Fibroblast of skin of right quadriceps (primary cell): ENCODE measurements around the gene SBF1.
"Not testable (repeated sequence)": the region's sequence is repeated elsewhere in the genome, so short reads cannot be mapped to it uniquely, and the experiment has no call there.

Source experiments
- DNase-seq: peaks from one replicate; pipeline ENCODE4 v3.0.0-alpha.2; 2013

SBF1 gene, protein sequence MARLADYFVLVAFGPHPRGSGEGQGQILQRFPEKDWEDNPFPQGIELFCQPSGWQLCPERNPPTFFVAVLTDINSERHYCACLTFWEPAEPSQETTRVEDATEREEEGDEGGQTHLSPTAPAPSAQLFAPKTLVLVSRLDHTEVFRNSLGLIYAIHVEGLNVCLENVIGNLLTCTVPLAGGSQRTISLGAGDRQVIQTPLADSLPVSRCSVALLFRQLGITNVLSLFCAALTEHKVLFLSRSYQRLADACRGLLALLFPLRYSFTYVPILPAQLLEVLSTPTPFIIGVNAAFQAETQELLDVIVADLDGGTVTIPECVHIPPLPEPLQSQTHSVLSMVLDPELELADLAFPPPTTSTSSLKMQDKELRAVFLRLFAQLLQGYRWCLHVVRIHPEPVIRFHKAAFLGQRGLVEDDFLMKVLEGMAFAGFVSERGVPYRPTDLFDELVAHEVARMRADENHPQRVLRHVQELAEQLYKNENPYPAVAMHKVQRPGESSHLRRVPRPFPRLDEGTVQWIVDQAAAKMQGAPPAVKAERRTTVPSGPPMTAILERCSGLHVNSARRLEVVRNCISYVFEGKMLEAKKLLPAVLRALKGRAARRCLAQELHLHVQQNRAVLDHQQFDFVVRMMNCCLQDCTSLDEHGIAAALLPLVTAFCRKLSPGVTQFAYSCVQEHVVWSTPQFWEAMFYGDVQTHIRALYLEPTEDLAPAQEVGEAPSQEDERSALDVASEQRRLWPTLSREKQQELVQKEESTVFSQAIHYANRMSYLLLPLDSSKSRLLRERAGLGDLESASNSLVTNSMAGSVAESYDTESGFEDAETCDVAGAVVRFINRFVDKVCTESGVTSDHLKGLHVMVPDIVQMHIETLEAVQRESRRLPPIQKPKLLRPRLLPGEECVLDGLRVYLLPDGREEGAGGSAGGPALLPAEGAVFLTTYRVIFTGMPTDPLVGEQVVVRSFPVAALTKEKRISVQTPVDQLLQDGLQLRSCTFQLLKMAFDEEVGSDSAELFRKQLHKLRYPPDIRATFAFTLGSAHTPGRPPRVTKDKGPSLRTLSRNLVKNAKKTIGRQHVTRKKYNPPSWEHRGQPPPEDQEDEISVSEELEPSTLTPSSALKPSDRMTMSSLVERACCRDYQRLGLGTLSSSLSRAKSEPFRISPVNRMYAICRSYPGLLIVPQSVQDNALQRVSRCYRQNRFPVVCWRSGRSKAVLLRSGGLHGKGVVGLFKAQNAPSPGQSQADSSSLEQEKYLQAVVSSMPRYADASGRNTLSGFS (N-terminal part only)

DNA sequence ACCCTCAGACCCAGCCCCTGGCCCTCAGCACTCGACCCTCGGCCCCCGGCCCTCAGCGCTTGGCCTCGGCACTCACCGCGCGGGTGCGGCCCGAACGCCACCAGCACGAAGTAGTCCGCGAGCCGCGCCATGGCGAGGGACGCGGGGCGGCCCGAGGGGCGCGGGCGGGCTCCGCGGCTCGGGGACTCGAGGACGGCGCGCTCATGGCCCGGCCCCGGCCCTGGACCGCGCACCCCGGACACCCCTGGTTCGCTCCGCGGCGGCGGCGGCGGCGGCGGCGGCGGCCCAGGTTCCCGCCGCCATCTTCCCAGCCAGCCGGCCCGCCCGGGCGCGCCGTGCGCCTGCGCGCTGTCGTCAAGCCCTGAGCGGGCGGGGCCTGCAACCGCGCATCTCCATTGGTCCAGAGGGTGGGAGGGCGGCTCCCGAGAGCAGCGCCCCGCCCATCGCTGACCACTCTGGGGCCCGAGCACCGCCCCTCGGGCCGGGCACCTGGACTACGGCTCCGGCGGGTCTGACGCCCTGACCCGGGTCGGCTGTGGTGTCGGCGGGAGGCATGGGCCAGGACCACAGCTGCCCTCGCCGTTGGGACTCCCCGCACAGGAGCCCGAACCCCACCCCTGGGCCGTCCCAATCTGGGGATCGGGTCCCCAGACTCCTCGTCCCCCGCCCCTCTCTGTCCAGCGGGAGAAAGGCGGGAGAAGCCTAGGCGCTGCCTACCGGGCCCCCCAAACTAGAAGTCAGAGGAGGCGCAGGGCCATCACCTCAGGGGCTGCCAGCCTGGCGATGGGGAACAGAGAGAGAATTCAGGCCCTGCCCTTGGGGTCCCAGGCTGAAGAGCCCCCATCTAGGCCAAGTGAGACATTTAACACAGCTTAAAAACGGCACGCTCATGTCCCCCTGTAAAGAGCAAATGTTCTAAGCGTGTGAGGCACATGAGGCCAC, at the start of gene SBF1:
Gene SBF1, minus strand, starts transcription at position 326 of the 942 bp plus-strand sequence. Its CDS starts 195 bp downstream, at position 131.
- DNase-seq, result peak; percentile 83

- no peak for DNase-seq
These were observed 49.2 kb upstream of the SBF1 start for GRCh38 chr22:50523806-50524675.

- no peak for DNase-seq
These were observed 48.6 kb upstream of the SBF1 start for GRCh38 chr22:50523458-50523805.

DNA sequence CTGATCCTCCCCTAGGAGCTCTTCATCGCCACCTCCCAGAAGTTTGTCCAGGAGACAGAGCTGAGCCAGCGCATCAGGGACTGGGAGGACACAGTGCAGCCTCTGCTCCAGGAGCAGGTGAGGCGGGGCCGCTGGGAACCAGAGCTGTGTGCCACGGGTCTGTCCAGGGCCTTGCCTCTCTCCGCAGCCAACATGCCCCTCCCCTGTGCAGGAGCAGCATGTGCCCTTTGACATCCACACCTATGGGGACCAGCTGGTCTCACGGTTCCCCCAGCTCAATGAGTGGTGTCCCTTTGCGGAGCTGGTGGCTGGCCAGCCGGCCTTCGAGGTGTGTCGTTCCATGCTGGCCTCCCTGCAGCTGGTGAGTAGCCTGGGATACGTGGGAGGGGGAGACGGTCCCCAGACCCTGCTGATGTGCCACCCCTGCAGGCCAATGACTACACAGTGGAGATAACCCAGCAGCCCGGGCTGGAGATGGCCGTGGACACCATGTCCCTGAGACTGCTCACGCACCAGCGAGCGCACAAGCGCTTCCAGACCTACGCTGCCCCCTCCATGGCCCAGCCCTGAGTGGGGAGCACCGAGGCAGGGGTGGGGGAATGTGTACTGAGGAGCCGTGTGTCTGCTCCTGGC, 48.1 kb upstream of the SBF1 start:
- no peak for DNase-seq

DNA sequence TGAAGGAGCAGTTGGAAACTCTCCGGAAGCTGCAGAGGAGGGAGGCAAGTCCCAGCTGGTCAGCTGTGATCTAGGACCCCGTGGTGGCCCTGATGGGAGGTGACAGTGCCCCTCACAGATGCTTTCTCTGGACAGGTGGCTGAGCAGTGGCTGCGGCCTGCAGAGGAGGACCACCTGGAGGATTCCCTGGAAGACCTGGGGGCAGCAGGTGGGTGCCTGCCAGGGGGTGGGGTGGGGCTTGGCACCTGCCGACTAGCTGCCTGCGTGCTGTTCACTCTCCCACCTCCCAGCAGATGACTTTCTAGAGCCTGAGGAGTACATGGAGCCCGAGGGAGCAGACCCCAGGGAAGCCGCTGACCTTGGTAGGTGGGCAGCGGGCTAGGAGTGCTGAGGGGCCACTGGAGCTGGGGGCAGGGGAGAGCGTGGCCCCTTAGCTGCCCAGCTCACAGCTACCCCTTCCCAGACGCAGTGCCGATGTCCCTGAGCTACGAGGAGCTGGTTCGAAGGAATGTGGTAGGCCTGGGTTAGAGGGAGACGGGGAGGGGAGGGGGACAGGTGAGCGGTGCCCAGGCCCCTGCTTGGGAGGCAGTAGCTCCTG, 47.5 kb upstream of the SBF1 start:
- DNase-seq, result no peak

- no peak for DNase-seq
These were observed 46.9 kb upstream of the SBF1 start for GRCh38 chr22:50521710-50522109.

- DNase-seq, result no peak
These were observed 46.1 kb upstream of the SBF1 start for GRCh38 chr22:50520826-50521453.

- not testable (repeated sequence) for DNase-seq
These were observed 45.3 kb upstream of the SBF1 start for GRCh38 chr22:50520184-50520583.

GRCh38 chr22:50519151-50519550, 44.3 kb upstream of the SBF1 start:
- no peak for DNase-seq

DNA sequence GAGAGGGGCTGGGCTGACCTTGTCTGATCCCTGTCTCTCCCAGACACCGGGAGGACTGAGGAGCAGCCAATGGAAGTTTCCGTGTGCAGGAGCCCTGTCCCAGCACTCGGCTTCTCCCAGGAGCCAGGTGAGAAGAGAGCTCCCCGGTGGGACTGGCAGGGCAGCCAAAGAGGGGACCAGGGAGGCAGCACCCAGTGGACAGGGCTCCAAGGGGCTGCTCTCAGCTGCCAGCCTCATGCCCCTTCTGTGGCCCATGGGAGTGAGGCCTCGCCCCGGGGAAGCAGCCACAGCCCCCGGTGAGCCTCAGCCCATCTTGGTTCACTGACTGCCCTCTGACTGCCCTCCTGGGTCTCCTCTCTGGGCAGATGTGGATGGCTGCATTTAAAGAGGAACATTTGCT, 43.8 kb upstream of the SBF1 start:
- DNase-seq, result no peak

DNA sequence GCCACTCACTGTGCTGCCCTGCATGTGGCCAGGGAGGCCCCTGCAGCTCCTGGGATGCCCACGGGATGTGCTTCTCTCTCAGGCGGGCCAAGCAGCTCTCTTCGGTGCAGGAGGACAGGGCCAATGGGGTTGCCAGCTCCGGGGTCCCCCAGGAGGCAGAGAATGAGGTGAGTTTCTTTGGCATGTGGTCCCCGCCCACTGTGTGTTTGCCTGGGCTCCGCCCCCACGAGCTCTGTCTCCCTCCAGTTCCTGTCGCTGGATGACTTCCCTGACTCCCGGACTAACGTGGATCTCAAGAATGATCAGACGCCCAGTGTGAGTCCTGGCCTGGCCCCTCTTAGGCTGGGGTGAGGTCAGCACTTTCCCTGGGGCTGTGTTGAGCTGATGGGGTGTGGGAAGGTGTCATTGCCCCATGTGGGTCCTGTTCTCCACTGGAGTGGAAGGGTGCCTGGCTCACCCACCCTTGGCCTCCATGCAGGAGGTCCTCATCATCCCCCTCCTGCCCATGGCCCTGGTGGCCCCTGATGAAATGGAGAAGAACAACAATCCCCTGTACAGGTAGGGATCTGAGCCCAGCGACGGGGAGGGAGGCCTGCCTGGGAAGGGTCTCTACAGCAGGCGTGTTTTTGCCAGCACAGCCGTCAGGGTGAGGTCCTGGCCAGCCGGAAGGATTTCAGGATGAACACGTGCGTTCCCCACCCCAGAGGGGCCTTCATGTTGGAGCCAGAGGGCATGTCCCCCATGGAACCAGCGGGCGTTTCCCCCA, 42.8 kb upstream of the SBF1 start:
- DNase-seq, result no peak

DNA sequence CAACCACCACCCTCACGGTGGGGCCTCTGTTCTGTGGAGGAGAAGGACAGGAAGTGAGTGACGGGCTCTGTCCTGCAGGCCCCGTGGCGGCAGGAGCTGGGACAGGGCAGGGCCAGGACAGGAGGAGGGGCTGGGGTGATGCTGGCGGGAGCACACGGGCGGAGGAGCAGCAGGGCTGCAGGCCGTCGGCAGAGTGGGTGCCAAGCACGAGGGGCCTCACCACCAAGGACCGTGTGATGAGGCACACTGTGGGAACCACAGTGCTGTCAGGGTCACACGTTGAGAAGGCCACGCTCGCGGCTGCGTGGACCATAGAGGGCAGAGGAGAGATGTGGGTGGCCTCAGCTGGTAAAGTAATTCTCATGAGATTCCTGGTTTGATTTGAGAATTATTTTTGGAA, 42.1 kb upstream of the SBF1 start:
- DNase-seq, result no peak

DNA sequence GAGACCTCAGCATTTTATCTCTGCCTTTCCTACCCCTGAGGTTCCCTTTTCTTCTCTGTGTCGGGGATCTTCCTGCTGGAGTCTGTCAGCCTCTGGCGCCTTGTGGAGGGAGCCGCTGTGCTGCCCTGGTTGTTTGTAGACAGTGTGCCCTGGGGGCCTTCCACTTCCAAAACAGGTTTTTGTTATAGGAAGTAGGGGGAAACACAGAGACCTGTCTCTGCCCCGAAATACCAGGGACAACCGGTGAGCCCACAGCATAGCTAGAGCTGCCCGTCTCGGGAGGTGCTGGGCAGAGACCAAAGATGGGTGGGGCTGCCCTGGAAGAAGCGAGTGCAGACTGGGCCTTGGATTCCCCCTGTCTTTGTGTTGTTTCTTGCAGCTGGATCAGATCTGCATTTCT, 41.2 kb upstream of the SBF1 start:
- DNase-seq, result no peak

GRCh38 chr22:50513175-50513574, 38.3 kb upstream of the SBF1 start:
- DNase-seq, result no peak

DNA sequence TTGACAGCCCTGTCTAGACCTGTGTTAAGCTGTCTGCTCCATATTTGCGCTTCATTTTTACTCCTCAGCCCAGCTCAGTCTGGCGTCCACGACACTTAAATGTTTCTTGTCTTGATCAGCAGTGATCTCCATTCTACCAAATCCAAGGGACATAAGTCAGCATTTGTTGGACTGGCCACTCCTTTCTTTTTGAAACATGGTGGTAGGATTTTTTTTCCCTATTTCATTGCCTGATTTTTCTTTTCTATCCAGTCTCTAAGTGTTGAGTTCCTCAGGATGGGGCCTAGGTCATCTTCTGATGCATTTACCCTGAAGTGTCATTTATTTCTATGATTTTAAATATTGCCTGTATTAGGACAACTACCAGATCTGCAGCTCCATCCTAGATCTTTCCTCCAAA, 34.1 kb upstream of the SBF1 start:
- DNase-seq, result no peak

DNA sequence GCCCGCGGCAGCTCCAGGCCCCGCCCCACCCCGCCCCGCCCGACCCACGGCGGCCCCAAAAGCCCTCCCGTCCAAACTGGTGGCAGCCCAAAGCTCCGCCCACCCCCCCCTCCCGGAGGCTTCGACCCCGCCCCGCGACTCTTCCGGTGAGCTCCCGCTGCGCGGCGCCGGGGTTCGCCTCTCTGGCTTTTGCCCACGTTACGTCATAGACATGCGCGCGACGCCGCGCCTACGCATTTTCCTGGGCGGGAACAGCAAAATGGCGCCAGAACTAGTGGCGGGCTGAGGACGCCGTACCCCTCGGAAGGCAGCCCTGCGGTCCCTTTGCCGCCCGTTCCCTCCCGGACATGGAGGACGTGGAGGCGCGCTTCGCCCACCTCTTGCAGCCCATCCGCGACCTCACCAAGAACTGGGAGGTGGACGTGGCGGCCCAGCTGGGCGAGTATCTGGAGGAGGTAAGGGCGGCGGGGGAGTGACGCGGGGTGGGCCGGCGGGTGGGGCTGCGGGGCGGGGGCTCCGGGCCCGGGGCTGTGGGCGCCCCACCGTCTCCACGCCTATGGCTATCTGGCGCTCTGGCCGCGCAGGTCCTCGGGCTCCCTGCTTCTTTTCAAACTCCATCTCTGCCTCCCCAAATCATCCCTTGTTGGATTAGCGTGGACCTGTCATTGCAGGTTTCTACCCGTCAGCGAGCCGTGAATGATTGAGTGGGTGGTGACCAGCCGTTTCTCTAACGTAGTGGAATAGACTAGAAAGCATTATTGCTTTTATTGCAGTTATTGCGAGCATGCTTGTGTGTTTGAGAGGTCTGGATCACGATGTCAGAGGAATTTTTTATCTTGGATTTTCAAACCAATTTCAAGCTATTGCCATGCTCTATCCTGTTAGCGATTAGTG, 33.4 kb upstream of the SBF1 start, which contains the start of gene NCAPH2:
Gene NCAPH2, plus strand, starts transcription at position 234 of the 894 bp plus-strand sequence. Its CDS starts 114 bp downstream, at position 348.
- peak; percentile 97 for DNase-seq

DNA sequence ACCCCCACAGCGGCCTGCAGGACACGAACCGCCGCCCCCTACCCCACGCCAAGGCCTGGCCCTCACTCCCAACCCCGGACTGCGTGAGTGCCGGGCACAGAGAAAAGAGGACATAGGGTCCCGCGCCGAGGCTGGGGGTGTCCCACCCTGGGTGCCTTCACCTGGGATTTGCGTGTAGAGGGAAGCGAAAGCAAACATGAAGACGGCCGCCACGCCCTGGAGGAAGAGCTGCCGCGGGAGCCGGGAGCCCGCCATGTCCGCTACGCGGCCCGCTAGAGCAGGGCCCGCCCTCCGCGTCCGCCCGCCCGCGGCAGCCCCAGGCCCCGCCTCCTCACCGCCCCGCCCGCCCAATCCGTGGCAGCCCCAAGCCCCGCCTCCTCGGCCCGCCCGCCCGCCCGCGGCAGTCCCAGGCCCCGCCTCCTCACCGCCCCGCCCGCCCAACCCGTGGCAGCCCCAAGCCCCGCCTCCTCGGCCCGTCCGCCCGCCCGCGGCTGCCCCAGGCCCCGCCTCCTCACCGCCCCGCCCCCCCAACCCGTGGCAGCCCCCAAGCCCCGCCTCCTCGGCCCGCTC, 32.7 kb upstream of the SBF1 start, which contains the start of gene LMF2:
Gene LMF2, minus strand, starts transcription at position 282 of the 570 bp plus-strand sequence. Its CDS starts 27 bp downstream, at position 255.
- no peak for DNase-seq
